Measurements from ENCODE around the gene LEMD1.
"Not testable (repeated sequence)": the region's sequence is repeated elsewhere in the genome, so short reads cannot be mapped to it uniquely, and the experiment has no call there.

Gene LEMD1

DNA sequence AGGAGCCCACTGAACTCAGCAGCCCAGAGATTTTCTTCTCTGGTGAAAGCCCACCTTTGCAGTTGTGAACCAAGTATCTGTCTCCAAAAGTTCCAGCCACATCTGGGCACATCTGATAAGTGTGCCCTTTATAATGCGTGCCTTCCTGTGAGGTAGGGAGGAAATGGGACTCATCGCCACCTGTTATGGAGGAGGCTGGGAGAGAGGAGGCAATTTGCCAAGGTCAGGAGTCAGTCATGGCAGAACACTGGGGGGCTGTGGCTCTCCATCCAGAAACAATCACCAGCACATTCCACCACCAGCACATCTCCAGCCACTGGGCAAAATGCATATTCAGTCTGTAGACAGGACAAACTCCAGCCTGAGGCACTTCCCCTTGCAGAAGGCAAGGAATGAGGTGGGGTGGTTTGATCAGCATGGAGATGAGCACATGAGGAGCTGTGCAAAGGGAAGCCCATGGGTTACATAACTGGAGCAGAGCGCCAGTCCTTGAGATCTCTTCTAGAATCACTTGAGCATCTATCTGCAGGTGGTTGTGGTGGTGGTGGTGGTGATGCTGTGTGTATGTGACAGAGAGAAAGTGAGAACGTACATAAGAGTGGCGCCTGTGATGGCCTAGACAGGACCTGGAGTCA is 15.0 kb upstream of the LEMD1 start:
- no peaks in the 10 kb centered on the region for H3K36me3 Mint-ChIP-seq (ENCODE audit: low read depth)
- H3K27ac Mint-ChIP-seq = peak overlapping the region in 2 of 3 experiments; percentile 22 to 95
- H3K4me1 Mint-ChIP-seq = peaks cover 75% of the 10 kb centered on the region
- peaks cover 19% of the 10 kb centered on the region for H3K27me3 Mint-ChIP-seq (ENCODE audit: low read depth)
- H3K9me3 Mint-ChIP-seq = no peaks in the 10 kb centered on the region
- peak overlapping the region in 1 of 3 experiments; percentile 2 for H3K4me3 Mint-ChIP-seq
- TF ChIP-seq, protein P1, sequence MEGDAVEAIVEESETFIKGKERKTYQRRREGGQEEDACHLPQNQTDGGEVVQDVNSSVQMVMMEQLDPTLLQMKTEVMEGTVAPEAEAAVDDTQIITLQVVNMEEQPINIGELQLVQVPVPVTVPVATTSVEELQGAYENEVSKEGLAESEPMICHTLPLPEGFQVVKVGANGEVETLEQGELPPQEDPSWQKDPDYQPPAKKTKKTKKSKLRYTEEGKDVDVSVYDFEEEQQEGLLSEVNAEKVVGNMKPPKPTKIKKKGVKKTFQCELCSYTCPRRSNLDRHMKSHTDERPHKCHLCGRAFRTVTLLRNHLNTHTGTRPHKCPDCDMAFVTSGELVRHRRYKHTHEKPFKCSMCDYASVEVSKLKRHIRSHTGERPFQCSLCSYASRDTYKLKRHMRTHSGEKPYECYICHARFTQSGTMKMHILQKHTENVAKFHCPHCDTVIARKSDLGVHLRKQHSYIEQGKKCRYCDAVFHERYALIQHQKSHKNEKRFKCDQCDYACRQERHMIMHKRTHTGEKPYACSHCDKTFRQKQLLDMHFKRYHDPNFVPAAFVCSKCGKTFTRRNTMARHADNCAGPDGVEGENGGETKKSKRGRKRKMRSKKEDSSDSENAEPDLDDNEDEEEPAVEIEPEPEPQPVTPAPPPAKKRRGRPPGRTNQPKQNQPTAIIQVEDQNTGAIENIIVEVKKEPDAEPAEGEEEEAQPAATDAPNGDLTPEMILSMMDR (IDR thresholded peaks at IDR 0.05; ENCODE audit: unreplicated experiment in 3 of 3) = no peak

DNA sequence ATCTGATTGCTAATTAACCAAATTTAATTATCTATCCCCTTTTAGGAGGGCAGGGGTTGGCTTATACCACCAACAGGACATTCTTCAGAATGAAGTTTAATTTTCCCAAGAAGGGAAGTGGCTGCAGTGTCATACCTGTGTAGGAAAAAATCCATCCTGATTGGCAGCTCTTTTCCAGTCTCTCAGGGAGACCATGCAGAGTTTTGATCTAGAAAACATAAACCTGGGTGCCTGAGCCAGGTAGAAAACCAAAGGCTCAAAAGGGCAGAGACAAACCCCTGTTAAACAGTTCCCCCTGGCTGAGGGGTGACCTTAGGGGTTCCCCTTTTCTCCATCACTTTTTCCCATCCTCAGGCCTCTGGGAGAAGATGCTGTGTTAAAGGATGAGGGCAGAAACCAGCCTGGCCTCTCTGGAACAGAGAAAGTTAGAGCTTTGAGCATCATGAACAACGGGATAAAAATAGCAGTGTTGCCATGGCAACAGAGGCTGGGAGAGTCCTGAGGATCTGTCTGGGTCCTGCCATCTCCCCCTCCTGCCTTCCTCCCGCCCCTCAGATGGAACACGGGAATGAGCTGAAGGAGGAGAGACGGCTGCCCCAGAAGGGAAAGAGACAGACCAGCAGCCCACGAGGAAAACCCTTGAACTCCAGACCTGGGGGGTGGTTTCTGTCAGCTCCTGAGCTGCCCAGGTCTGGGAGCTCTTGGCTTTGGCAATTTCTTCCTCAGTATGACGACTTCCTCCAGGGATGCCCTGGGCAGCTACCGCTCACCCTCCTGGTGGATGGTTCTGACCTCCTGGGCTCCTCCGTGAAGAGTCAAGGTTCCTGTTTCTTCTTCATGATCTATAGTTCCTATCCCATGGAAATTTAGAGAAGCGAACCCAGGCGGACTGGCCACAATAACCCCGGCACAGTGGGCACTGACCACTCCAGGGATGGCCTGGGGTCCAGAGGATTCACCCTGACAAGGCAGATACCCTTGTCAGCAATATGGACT is 14.0 kb upstream of the LEMD1 start:
- H3K36me3 Mint-ChIP-seq (ENCODE audit: low read depth) = no peaks in the 10 kb centered on the region
- H3K27me3 Mint-ChIP-seq (ENCODE audit: low read depth) = peaks cover 20% of the 10 kb centered on the region
- TF ChIP-seq, protein P1 (IDR thresholded peaks at IDR 0.05; ENCODE audit: unreplicated experiment in 3 of 3) = no peak
- peak overlapping the region in 2 of 3 experiments; percentile 51 to 95 for H3K27ac Mint-ChIP-seq
- peaks cover 71% of the 10 kb centered on the region for H3K4me1 Mint-ChIP-seq
- no peaks in the 10 kb centered on the region for H3K9me3 Mint-ChIP-seq
- H3K4me3 Mint-ChIP-seq = no peak overlapping the region

DNA sequence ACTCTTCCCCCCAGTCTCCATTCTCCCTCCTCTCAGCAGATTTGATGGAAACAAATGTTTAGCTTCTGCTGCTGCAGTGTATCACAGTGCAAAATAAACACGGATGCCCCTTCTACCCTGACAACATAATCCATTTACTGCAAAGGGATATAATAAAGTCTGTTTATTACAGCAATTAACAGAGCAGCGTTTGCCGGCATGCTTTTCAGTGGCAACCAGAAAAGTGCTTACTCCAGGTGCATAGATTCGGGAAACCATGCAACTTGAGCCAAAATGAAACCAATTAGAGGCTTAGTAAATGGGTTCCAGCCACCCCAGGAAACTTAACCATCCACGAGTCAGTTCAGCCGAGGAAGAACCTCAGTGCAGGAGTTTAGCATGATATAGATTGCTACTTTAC is 12.9 kb upstream of the LEMD1 start:
- Mint-ChIP-seq H3K27ac (peak overlapping the region in 1 of 3 experiments; percentile 80), H3K36me3 (ENCODE audit: low read depth) (no peaks in the 10 kb centered on the region), H3K4me3 (peak overlapping the region in 1 of 3 experiments; percentile 12), H3K9me3 (no peaks in the 10 kb centered on the region), H3K4me1 (peaks cover 73% of the 10 kb centered on the region), H3K27me3 (ENCODE audit: low read depth) (peaks cover 25% of the 10 kb centered on the region)
- TF ChIP-seq, protein P1 (IDR thresholded peaks at IDR 0.05; ENCODE audit: unreplicated experiment in 3 of 3) = no peak

DNA sequence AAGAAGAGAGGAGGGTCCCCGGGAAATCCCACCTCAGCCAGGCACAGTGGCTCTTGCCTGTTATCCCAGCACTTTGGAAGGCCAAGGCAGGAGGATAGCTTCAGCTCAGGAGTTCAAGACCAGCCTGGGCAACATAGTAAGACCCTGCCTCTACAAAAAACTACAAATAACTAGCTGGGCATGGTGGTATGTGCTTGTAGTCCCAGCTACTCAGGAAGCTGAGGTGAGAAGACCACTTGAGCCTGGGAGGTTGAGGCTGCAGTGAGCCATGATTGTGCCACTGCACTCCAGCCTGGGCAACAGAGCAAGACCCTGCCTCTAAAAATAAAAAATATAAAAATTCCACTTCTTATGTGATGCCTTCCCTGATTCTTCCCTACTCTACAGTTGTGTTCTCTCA is 10.8 kb upstream of the LEMD1 start:
- H3K27me3 Mint-ChIP-seq (ENCODE audit: low read depth) = peaks cover 33% of the 10 kb centered on the region
- not testable (repeated sequence) for H3K4me3 Mint-ChIP-seq; H3K9me3 Mint-ChIP-seq; H3K36me3 Mint-ChIP-seq (ENCODE audit: low read depth); H3K27ac Mint-ChIP-seq
- peaks cover 59% of the 10 kb centered on the region for H3K4me1 Mint-ChIP-seq

DNA sequence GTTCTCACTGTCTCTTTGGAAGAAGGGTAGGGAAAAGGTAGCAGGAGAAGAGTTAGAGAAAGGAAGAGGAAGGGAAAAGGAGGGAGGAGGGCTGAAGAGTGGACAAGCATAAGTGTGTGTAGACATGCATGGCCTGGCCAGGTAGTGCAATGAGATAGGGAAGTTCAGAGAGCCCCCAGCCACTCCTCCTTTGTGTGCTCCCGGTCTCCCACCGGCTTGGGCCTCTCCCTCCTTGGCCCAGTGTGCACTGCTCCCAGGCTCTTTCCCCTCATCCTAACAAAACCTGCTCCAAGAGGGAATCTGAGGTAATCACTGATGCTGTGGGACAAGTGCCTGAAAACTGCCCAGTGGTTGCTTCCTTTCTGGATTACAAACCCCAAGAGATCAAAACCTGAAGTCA is 10.3 kb upstream of the LEMD1 start:
- Mint-ChIP-seq H3K9me3 (no peaks in the 10 kb centered on the region), H3K27ac (peak overlapping the region in 1 of 3 experiments; percentile 53), H3K4me1 (peaks cover 53% of the 10 kb centered on the region), H3K36me3 (ENCODE audit: low read depth) (no peaks in the 10 kb centered on the region), H3K4me3 (no peak overlapping the region), H3K27me3 (ENCODE audit: low read depth) (peaks cover 34% of the 10 kb centered on the region)
- TF ChIP-seq, protein P1 (IDR thresholded peaks at IDR 0.05; ENCODE audit: unreplicated experiment in 3 of 3) = no peak

DNA sequence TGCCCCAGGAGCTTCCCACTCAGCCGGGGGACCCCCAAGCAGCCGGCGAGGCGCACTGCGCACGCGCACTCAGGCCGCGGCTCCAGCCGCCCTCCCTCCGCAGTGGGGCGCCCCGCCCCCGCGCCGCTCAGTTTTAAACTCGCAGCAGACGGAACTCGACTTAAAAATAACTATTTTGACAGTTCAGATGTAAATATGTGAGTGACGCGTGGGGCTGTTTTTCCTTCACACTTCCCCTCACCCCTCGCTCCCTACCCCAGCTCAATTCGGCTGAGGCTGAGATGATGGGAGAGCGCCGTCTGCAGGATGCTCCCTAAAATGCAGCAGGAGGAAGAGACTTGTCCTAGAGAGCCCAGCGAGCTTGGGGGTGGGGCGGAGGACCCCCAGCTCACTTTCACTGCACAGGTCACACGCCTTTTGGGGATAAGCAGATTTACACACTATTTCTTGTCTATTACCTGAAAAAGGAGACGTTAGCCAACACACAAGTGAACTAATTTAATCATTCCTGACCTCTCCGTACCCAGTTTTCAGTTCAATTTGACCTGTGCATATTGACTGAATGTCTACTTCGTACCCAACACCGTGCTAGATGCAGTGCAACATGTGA is 8.9 kb upstream of the LEMD1 start:
- no peaks in the 10 kb centered on the region for H3K9me3 Mint-ChIP-seq
- peaks cover 34% of the 10 kb centered on the region for H3K27me3 Mint-ChIP-seq (ENCODE audit: low read depth)
- H3K4me3 Mint-ChIP-seq = peak overlapping the region; percentile 85 to 91 (median 88)
- TF ChIP-seq, protein P1 (IDR thresholded peaks at IDR 0.05; ENCODE audit: unreplicated experiment in 3 of 3) = peak; percentile 81 to 93 (median 84)
- no peaks in the 10 kb centered on the region for H3K36me3 Mint-ChIP-seq (ENCODE audit: low read depth)
- peak overlapping the region in 2 of 3 experiments; percentile 65 to 85 for H3K27ac Mint-ChIP-seq
- peaks cover 40% of the 10 kb centered on the region for H3K4me1 Mint-ChIP-seq

Data from nephron (organoid).